Pancreas (tissue), 10 donors: Measurements from ENCODE around the gene HLCS. TPM values are rescaled to one million over a fixed set of nuclear protein-coding genes. Genes with fewer than 3 reads are reported as not detected.

Source experiments
- ATAC-seq, 4 donors: fragments of 200-7000 bp; cut with Tn5 transposase; one replicate each; pipeline versions ENCODE4 v1.8.0 to v1.9.1; 2020; ENCODE audit warnings: mild to moderate bottlenecking in 4 of 4, moderate library complexity in 4 of 4
- DNase-seq, 6 donors: peaks; one replicate each; pipeline ENCODE4 v3.0.0-alpha.2; 2020
- FAIRE-seq: peaks from 2 replicates; lab custom pipeline; 2012; peaks lifted over from hg19 to GRCh38; lab: Jason Lieb, UNC
- H3K27ac ChIP-seq, 4 donors: fragments of 200-600 bp; sonication (generic); 1 replicate in 3 of 4; 2 replicates in 1 of 4; pipeline versions ENCODE4 v1.5.0 to v1.8.0; 2020
- H3K27me3 ChIP-seq, 4 donors: fragments of 200-600 bp; one replicate each; pipeline ENCODE4 v1.8.0; 2021
- H3K36me3 ChIP-seq, 3 donors: fragments of 200-600 bp; sonication (generic) in 1 of 3; one replicate each; pipeline versions ENCODE4 v1.5.0 to v1.8.0; 2020 to 2021
- H3K4me1 ChIP-seq, 3 donors: fragments of 200-600 bp; one replicate each; pipeline ENCODE4 v1.8.0; 2021
- H3K4me3 ChIP-seq, 4 donors: fragments of 200-600 bp; sonication (generic) in 2 of 4; one replicate each; pipeline versions ENCODE4 v1.5.0 to v1.8.0; 2020 to 2021
- H3K9me3 ChIP-seq, 4 donors: fragments of 200-600 bp; one replicate each; pipeline ENCODE4 v1.8.0; 2021
- CTCF ChIP-seq, 4 donors: fragments of 200-600 bp; sonication (generic) in 3 of 4; IDR thresholded peaks; one replicate each; pipeline versions ENCODE4 v1.5.0 to v1.8.0; 2021; ENCODE audit warnings: antibody characterized with exemption in 4 of 4
- WGBS, 2 donors: extraction: QIAGEN DNeasy Blood & Tissue Kit; methylation state at CpG; one replicate each; pipeline ENCODE4 v1.1.7; 2013; 5-methylcytosine and 5-hydroxymethylcytosine counted together
- intact Hi-C, 3 donors: fragments of 100-400 bp; cut with DNase I; formaldehyde crosslinking; loops; one replicate each; pipeline versions ENCODE4 v1.11.1 to v1.14.2; 2022
- polyA plus RNA-seq, 2 donors: library from polyadenylated mRNA; stranded (reverse); fragments of 200-250 nt; gene quantifications; one replicate each; pipeline ENCODE4 v1.2.3, GENCODE V29; 2013
- total RNA-seq, 6 donors: library from RNA; stranded (reverse); fragmentation: NEBNext Ultra II Directional in 4 of 6; extraction: Animal tissue kit (Norgen Biotek cat#: 25700) in 4 of 6; gene quantifications; one replicate each; pipeline versions ENCODE4 v1.2.1 to v1.2.4, GENCODE V29; 2021 to 2023
- donor health status: healthy with polysubstance abuse.
- donor health status: DM: no; HTN: no; CAD: no; lungs with moderate emphysema.
- donor health status: DM: no; HTN: no; CAD: no.
- donor health status: control.
- donor health status: control.
- donor health status: Bipolar disorder and iron deficiency.
- donor health status: DM: yes; HTN: yes; CAD: no.
- donor health status: DM: no; HTN: no; CAD: no.
- donor health status: DM: no; HTN: no; CAD: no.
- donor health status: DM: yes; HTN: yes; CAD: no.

Gene HLCS
- total and polyA plus RNA-seq, 8 donors = 5.5 to 14.0 (median 11.9) TPM

- Histone ChIP-seq H3K27ac (peak overlapping the region in 3 of 4 donors; percentile 30 to 79 (median 70)), H3K9me3 (no peaks in the 10 kb centered on the region), H3K27me3 (no peaks in the 10 kb centered on the region), H3K4me1 (peaks cover 27 to 29% (median 28%) of the 10 kb centered on the region in 3 donors), H3K4me3 (peak overlapping the region in 1 of 4 donors; percentile 5), H3K36me3 (no peaks in the 10 kb centered on the region)
- DNase-seq (no peak), FAIRE-seq (no peak), ATAC-seq (peak; percentile 14 to 33 (median 29))
- intact Hi-C loops = no loop called here
- no peak for TF ChIP-seq CTCF (IDR thresholded peaks at IDR 0.05)
- whole genome bisulfite sequencing, 2 donors = 56 to 62% methylated on average over 8 of the region's 8 CpGs
Observed at GRCh38 chr21:36915696-36916245, 50.7 kb downstream of the HLCS start.

- peak overlapping the region in 3 of 4 donors; percentile 30 to 79 (median 70) for H3K27ac ChIP-seq
- ATAC-seq = peak; percentile 88 to 91 (median 90)
Observed at GRCh38 chr21:36915014-36915695, 51.3 kb downstream of the HLCS start.

GRCh38 chr21:36914244-36915013, 52.0 kb downstream of the HLCS start:
- DNase-seq = no peak
- TF ChIP-seq CTCF (IDR thresholded peaks at IDR 0.05) = no peak

More at GRCh38 chr21:36915014-36915695, 51.3 kb downstream of the HLCS start:
- DNase-seq (peak; percentile 71 to 91 (median 86)), FAIRE-seq (no peak)
- WGBS, 2 donors = 55 to 63% methylated on average over 17 of the region's 17 CpGs
- peak overlapping the region in 1 of 4 donors; percentile 5 for H3K4me3 ChIP-seq
- peaks cover 27 to 29% (median 28%) of the 10 kb centered on the region in 3 donors for H3K4me1 ChIP-seq
- intact Hi-C loops = no loop called here
- no peak for TF ChIP-seq CTCF (IDR thresholded peaks at IDR 0.05)
- no peaks in the 10 kb centered on the region for H3K9me3 ChIP-seq
- no peaks in the 10 kb centered on the region for H3K36me3 ChIP-seq
- no peaks in the 10 kb centered on the region for H3K27me3 ChIP-seq

GRCh38 chr21:36913247-36914169, 53.0 kb downstream of the HLCS start:
- intact Hi-C loops = no loop called here

More at GRCh38 chr21:36914244-36915013, 52.0 kb downstream of the HLCS start:
- H3K4me1 ChIP-seq = peaks cover 27 to 32% (median 28%) of the 10 kb centered on the region in 3 donors
- H3K27me3 ChIP-seq = no peaks in the 10 kb centered on the region
- H3K27ac ChIP-seq = no peak overlapping the region
- no peak overlapping the region for H3K4me3 ChIP-seq
- ATAC-seq = no peak
- FAIRE-seq = no peak
- whole genome bisulfite sequencing, 2 donors = 96 to 97% methylated on average over 18 of the region's 18 CpGs
- H3K9me3 ChIP-seq = no peaks in the 10 kb centered on the region
- intact Hi-C loops = no loop called here
- no peaks in the 10 kb centered on the region for H3K36me3 ChIP-seq

More at GRCh38 chr21:36913247-36914169, 53.0 kb downstream of the HLCS start:
- Histone ChIP-seq H3K4me1 (peaks cover 23 to 29% (median 27%) of the 10 kb centered on the region in 3 donors), H3K27ac (no peak overlapping the region), H3K36me3 (no peaks in the 10 kb centered on the region), H3K27me3 (no peaks in the 10 kb centered on the region), H3K9me3 (no peaks in the 10 kb centered on the region), H3K4me3 (no peak overlapping the region)
- ATAC-seq = no peak
- no peak for FAIRE-seq
- no peak for TF ChIP-seq CTCF (IDR thresholded peaks at IDR 0.05)
- no peak for DNase-seq
- 96% methylated on average over 8 of the region's 8 CpGs for WGBS, 2 donors
